Smooth muscle cell (in vitro differentiated cells): ENCODE data around the gene TPRN. TPM values are rescaled to one million over a fixed set of nuclear protein-coding genes. Genes with fewer than 3 reads are reported as not detected.
A peak's percentile ranks its signal among the peaks of the same experiment; 100 is the strongest.

ENCODE experiments used
- DNase-seq: peaks from one replicate; lab custom pipeline; 2025; ENCODE audit not compliant: unreplicated experiment; lab: John Stamatoyannopoulos, UW
- H2AFZ ChIP-seq: fragments of 200-600 bp; sonication (generic); 2 replicates; pipeline ENCODE4 v1.6.0; 2016; ENCODE audit warnings: antibody characterized with exemption, low read depth, mild to moderate bottlenecking
- H3F3A ChIP-seq: fragments of 200-600 bp; sonication (generic); 2 replicates; pipeline ENCODE4 v1.6.0; 2017; ENCODE audit warnings: antibody characterized with exemption, low read depth
- H3K27ac ChIP-seq: fragments of 200-600 bp; sonication (generic); 2 replicates; pipeline ENCODE4 v1.5.1; 2016; ENCODE audit warnings: low read depth, mild to moderate bottlenecking
- H3K27me3 ChIP-seq: fragments of 200-600 bp; sonication (generic); 2 replicates; pipeline ENCODE4 v1.6.1; 2016; ENCODE audit warnings: low read depth, mild to moderate bottlenecking
- H3K36me3 ChIP-seq: fragments of 200-600 bp; sonication (generic); 2 replicates; pipeline ENCODE4 v1.5.1; 2016; ENCODE audit warnings: low read depth
- H3K4me1 ChIP-seq: fragments of 200-600 bp; sonication (generic); 2 replicates; pipeline ENCODE4 v1.5.1; 2016; ENCODE audit warnings: low read depth
- H3K4me2 ChIP-seq: fragments of 200-600 bp; sonication (generic); 2 replicates; pipeline ENCODE4 v1.6.0; 2016; ENCODE audit warnings: mild to moderate bottlenecking
- H3K4me3 ChIP-seq: fragments of 200-600 bp; sonication (generic); 2 replicates; pipeline ENCODE4 v1.5.1; 2016; ENCODE audit warnings: mild to moderate bottlenecking
- H3K79me2 ChIP-seq: fragments of 200-600 bp; sonication (generic); 2 replicates; pipeline ENCODE4 v1.6.0; 2016; ENCODE audit warnings: low read depth, mild to moderate bottlenecking
- H3K9ac ChIP-seq: fragments of 200-600 bp; sonication (generic); 2 replicates; pipeline ENCODE4 v1.6.0; 2016; ENCODE audit warnings: low read depth
- H3K9me3 ChIP-seq: fragments of 200-600 bp; sonication (generic); replicated peaks from 2 replicates; pipeline ENCODE4 v1.5.1; 2016; ENCODE audit warnings: low read depth
- H4K20me1 ChIP-seq: fragments of 200-600 bp; sonication (generic); 2 replicates; pipeline ENCODE4 v1.6.0; 2016; ENCODE audit warnings: low read depth
- CTCF ChIP-seq: fragments of 200-600 bp; sonication (generic); IDR thresholded peaks from 2 replicates; pipeline ENCODE4 v1.5.1; 2017; ENCODE audit warnings: borderline replicate concordance, mild to moderate bottlenecking, antibody characterized with exemption; ENCODE audit not compliant: insufficient read depth, poor library complexity, severe bottlenecking
- WGBS: methylation state at CpG from one replicate; pipeline ENCODE4 v1.1.7; 2016; ENCODE audit warnings: low lambda C conversion rate; 5-methylcytosine and 5-hydroxymethylcytosine counted together
- polyA plus RNA-seq: library from polyadenylated mRNA; unstranded; fragments of >200 nt; fragmentation: Nextera tagmentation; extraction: Ambion mirVana; gene quantifications from 2 replicates; pipeline ENCODE4 v1.2.1, GENCODE V29; 2016
- total RNA-seq: library from RNA; depleted of rRNA; stranded (reverse); fragments of >200 nt; gene quantifications from 2 replicates; pipeline ENCODE4 v1.2.3, GENCODE V29; 2014

Gene TPRN
- total and polyA plus RNA-seq, 2 experiments from 2014 or later = 4.0 to 19.0 TPM

GRCh38 chr9:137157618-137158415 lies 42.7 kb downstream of the TPRN start:
- DNase-seq = no peak
- H3K27me3 ChIP-seq = peaks cover 74% of the 10 kb centered on the region
- no peak overlapping the region for H2AFZ ChIP-seq
- no peaks in the 10 kb centered on the region for H3K79me2 ChIP-seq
- H3K4me3 ChIP-seq = no peak overlapping the region
- no peak for TF ChIP-seq CTCF
- no peaks in the 10 kb centered on the region for H3F3A ChIP-seq
- H3K9me3 ChIP-seq = no peaks in the 10 kb centered on the region
- H3K9ac ChIP-seq = no peak overlapping the region
- H4K20me1 ChIP-seq = no peaks in the 10 kb centered on the region
- no peak overlapping the region for H3K27ac ChIP-seq
- H3K36me3 ChIP-seq = no peaks in the 10 kb centered on the region
- H3K4me1 ChIP-seq = no peaks in the 10 kb centered on the region
- 78% methylated on average over 19 of the region's 19 CpGs for WGBS
- H3K4me2 ChIP-seq = no peak overlapping the region

- TF ChIP-seq CTCF = no peak
- H4K20me1 ChIP-seq = no peaks in the 10 kb centered on the region
- no peaks in the 10 kb centered on the region for H3K79me2 ChIP-seq
- H3K9ac ChIP-seq = no peak overlapping the region
- no peak for DNase-seq
- no peak overlapping the region for H2AFZ ChIP-seq
- H3K4me3 ChIP-seq = peak overlapping the region; percentile 5
- H3F3A ChIP-seq = no peaks in the 10 kb centered on the region
- WGBS = 34% methylated on average over 44 of the region's 65 CpGs
- no peak overlapping the region for H3K27ac ChIP-seq
- H3K36me3 ChIP-seq = no peaks in the 10 kb centered on the region
- no peaks in the 10 kb centered on the region for H3K9me3 ChIP-seq
- H3K4me2 ChIP-seq = peak overlapping the region; percentile 75
- H3K27me3 ChIP-seq = peaks cover 64% of the 10 kb centered on the region
- H3K4me1 ChIP-seq = no peaks in the 10 kb centered on the region
Observed at GRCh38 chr9:137156567-137157375, 43.8 kb downstream of the TPRN start.

GRCh38 chr9:137152844-137153405 lies 47.6 kb downstream of the TPRN start:
- Histone ChIP-seq H3K9ac (no peak overlapping the region), H3K36me3 (no peaks in the 10 kb centered on the region), H4K20me1 (no peaks in the 10 kb centered on the region), H3K9me3 (no peaks in the 10 kb centered on the region), H3K4me2 (no peak overlapping the region), H3K4me1 (no peaks in the 10 kb centered on the region), H3K79me2 (no peaks in the 10 kb centered on the region), H3K4me3 (no peak overlapping the region), H3F3A (no peaks in the 10 kb centered on the region), H3K27me3 (peaks cover 29% of the 10 kb centered on the region), H3K27ac (no peak overlapping the region), H2AFZ (no peak overlapping the region)
- WGBS = 94% methylated on average over 7 of the region's 7 CpGs
- TF ChIP-seq CTCF = no peak
- DNase-seq = no peak
